ENCODE data around the gene NRG2.

Gene NRG2

DNA sequence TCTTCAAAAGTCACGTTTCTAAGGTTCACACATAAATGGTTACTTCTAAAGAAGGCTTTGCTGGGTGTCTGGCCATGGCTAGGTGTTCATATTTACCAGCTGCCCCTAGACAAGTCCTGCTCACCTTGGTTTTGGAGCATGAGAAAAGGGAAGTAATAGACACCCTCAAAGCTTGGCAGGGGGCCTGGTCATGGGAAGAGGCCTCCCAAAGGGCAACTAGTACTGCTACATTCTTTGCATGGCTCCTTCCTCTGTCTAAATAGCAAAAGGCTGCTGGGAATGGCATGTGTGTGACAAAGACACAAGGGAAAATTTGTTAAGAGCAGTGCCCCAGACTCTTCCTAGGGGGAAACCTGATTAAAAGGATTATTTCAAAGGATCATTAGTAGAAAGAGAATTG lies 93.4 kb downstream of the NRG2 start:
- no peak for DNase-seq (ENCODE audit: low read depth in 2 of 2)
- TF ChIP-seq, protein P1, sequence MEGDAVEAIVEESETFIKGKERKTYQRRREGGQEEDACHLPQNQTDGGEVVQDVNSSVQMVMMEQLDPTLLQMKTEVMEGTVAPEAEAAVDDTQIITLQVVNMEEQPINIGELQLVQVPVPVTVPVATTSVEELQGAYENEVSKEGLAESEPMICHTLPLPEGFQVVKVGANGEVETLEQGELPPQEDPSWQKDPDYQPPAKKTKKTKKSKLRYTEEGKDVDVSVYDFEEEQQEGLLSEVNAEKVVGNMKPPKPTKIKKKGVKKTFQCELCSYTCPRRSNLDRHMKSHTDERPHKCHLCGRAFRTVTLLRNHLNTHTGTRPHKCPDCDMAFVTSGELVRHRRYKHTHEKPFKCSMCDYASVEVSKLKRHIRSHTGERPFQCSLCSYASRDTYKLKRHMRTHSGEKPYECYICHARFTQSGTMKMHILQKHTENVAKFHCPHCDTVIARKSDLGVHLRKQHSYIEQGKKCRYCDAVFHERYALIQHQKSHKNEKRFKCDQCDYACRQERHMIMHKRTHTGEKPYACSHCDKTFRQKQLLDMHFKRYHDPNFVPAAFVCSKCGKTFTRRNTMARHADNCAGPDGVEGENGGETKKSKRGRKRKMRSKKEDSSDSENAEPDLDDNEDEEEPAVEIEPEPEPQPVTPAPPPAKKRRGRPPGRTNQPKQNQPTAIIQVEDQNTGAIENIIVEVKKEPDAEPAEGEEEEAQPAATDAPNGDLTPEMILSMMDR (IDR thresholded peaks at IDR 0.05; ENCODE audit: low read depth, low read length): no peak
- H3K4me3 ChIP-seq (replicated peaks in 1 of 2; ENCODE audit: low read depth in 2 of 2, low read length in 2 of 2): no peak overlapping the region

GRCh38 chr5:139947727-139948126 lies 95.4 kb downstream of the NRG2 start:
- H3K4me3 ChIP-seq (replicated peaks in 1 of 2; ENCODE audit: low read depth in 2 of 2, low read length in 2 of 2): no peak overlapping the region
- TF ChIP-seq, protein P1 (IDR thresholded peaks at IDR 0.05; ENCODE audit: low read depth, low read length): no peak
- no peak for DNase-seq (ENCODE audit: low read depth in 2 of 2)

- TF ChIP-seq, protein P1 (IDR thresholded peaks at IDR 0.05; ENCODE audit: low read depth, low read length): no peak
- no peak overlapping the region for H3K4me3 ChIP-seq (replicated peaks in 1 of 2; ENCODE audit: low read depth in 2 of 2, low read length in 2 of 2)
- DNase-seq (ENCODE audit: low read depth in 2 of 2): no peak
Observed at GRCh38 chr5:139946440-139946839, 96.7 kb downstream of the NRG2 start.

- H3K4me3 ChIP-seq (replicated peaks in 1 of 2; ENCODE audit: low read depth in 2 of 2, low read length in 2 of 2): no peak overlapping the region
- DNase-seq (ENCODE audit: low read depth in 2 of 2): no peak
- TF ChIP-seq, protein P1 (IDR thresholded peaks at IDR 0.05; ENCODE audit: low read depth, low read length): no peak
Observed at GRCh38 chr5:139946006-139946405, 97.1 kb downstream of the NRG2 start.

GRCh38 chr5:139942243-139942642 lies 100.9 kb downstream of the NRG2 start:
- TF ChIP-seq, protein P1 (IDR thresholded peaks at IDR 0.05; ENCODE audit: low read depth, low read length): no peak
- no peak for DNase-seq (ENCODE audit: low read depth in 2 of 2)
- H3K4me3 ChIP-seq (replicated peaks in 1 of 2; ENCODE audit: low read depth in 2 of 2, low read length in 2 of 2): no peak overlapping the region

DNA sequence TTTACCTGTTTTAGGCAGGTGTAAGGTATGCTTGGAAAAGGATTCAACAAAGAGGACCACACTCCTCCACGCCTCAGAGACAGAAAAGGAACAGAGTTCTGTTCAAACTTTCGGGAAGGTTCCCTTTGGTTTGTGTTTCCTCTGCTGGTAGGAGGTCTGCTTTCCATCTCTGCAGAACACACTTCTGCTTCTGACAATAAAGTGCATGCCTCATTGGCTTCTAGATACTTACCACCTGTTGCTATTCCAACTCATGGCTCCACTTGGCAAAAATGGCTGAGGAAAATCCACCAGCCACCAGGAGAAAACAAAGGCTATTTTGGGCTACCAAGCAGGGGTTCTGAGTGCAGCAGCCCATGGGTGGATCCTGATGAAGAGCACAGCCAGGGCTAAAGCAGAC lies 112.7 kb downstream of the NRG2 start:
- no peak for DNase-seq (ENCODE audit: low read depth in 2 of 2)
- TF ChIP-seq, protein P1 (IDR thresholded peaks at IDR 0.05; ENCODE audit: low read depth, low read length): no peak
- H3K4me3 ChIP-seq (replicated peaks in 1 of 2; ENCODE audit: low read depth in 2 of 2, low read length in 2 of 2): no peak overlapping the region

- DNase-seq (ENCODE audit: low read depth in 2 of 2): no peak
- TF ChIP-seq, protein P1 (IDR thresholded peaks at IDR 0.05; ENCODE audit: low read depth, low read length): no peak
- H3K4me3 ChIP-seq (replicated peaks in 1 of 2; ENCODE audit: low read depth in 2 of 2, low read length in 2 of 2): no peak overlapping the region
Observed at GRCh38 chr5:139926797-139927503, 116.1 kb downstream of the NRG2 start.
